ENCODE data around the gene RTP5.

DNA sequence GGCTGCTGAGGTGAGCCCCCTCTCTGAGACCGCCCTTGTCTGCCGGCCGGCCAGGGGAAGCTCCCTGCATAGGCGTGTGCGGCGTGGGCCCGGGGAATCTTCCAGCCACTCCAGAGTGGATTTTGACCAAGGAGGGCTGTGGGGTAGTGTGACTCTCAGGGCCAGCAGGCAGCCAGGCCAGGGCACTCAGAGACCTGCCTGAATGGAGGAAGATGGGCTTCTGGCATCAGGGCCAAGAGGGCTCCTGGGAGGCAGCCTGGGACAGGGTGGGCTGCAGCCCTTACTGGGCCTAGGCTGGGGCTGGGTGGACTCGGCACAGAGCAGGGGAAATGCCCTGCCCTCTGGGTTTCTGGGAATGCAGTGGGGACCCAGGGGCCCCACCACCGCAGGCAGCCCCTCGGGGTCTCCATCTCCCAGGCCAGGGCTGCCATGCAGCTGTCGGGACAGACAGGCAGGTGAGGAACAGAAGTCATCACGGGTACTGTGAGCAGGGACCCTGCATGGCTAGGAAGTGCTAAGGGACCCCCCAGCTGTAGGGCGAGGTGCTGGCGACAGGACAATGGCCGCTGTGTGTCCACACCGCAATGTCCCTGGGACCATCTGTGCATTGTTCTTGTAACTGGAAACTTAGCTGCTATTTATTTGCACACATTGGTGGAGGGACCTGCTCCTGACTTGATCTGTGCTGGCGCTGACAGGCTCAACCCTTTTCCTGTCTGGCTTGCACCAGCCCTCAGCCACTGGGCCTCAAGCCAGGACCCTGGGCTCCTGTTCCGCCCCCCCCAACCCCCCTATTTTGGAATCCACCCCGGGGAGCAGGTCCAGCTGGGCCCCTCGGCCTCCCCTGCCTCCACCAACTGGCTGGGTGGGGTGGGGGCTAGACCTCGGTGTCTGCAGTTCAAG lies 14.9 kb upstream of the RTP5 start:
- TF ChIP-seq, protein P1, sequence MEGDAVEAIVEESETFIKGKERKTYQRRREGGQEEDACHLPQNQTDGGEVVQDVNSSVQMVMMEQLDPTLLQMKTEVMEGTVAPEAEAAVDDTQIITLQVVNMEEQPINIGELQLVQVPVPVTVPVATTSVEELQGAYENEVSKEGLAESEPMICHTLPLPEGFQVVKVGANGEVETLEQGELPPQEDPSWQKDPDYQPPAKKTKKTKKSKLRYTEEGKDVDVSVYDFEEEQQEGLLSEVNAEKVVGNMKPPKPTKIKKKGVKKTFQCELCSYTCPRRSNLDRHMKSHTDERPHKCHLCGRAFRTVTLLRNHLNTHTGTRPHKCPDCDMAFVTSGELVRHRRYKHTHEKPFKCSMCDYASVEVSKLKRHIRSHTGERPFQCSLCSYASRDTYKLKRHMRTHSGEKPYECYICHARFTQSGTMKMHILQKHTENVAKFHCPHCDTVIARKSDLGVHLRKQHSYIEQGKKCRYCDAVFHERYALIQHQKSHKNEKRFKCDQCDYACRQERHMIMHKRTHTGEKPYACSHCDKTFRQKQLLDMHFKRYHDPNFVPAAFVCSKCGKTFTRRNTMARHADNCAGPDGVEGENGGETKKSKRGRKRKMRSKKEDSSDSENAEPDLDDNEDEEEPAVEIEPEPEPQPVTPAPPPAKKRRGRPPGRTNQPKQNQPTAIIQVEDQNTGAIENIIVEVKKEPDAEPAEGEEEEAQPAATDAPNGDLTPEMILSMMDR (IDR thresholded peaks at IDR 0.05): no peak
- no peak for TF ChIP-seq POLR2AphosphoS5 (IDR thresholded peaks at IDR 0.05)
